Panc1 (cell line): ENCODE measurements around the gene COL5A1. TPM values are rescaled to one million over a fixed set of nuclear protein-coding genes. Genes with fewer than 3 reads are reported as not detected.

ENCODE experiments used
- ATAC-seq: fragments of 200-7000 bp; cut with Tn5 transposase; 2 replicates; pipeline ENCODE4 v1.9.1; 2020; ENCODE audit warnings: mild to moderate bottlenecking, moderate library complexity
- BruUV-seq: library from RNA; stranded (reverse); fragments of 400-500 nt; replicated peaks from 2 replicates; lab custom pipeline; 2021; lab: Mats Ljungman, UMichigan
- CTCF ChIA-PET: fragments of 300-600 bp; sonication (Branson Sonifier 250); formaldehyde crosslinking; loops from one replicate; lab custom pipeline; 2022; ENCODE audit warnings: antibody characterized with exemption; lab: Charles Lee
- POLR2A ChIA-PET: fragments of 300-600 bp; sonication (Branson Sonifier 250); formaldehyde crosslinking; loops from one replicate; lab custom pipeline; 2022; ENCODE audit warnings: antibody characterized with exemption; lab: Charles Lee
- DNase-seq: peaks from one replicate; pipeline ENCODE4 v3.0.0-alpha.2; 2010; ENCODE audit warnings: low read depth, low spot score
- H3K27ac ChIP-seq: 2 replicates; pipeline ENCODE4 v1.5.1; 2011; ENCODE audit warnings: mild to moderate bottlenecking, low read length, inconsistent platforms
- H3K27me3 ChIP-seq: fragments of 200-500 bp; sonication (Bioruptor generic); 2 replicates; pipeline ENCODE4 v1.6.0; 2014; ENCODE audit warnings: low read length, inconsistent platforms; ENCODE audit not compliant: control insufficient read depth, insufficient read depth
- H3K36me3 ChIP-seq: fragments of 200-500 bp; sonication (Bioruptor generic); 2 replicates; pipeline ENCODE4 v1.5.1; 2014; ENCODE audit warnings: inconsistent platforms, mild to moderate bottlenecking, low read length, moderate library complexity; ENCODE audit not compliant: control insufficient read depth, insufficient read depth
- H3K4me1 ChIP-seq: 2 replicates; pipeline ENCODE4 v1.5.1; 2011; ENCODE audit warnings: inconsistent platforms, mild to moderate bottlenecking, low read length, moderate library complexity; ENCODE audit not compliant: control insufficient read depth, insufficient read depth
- H3K4me3 ChIP-seq, 2 experiments: 2 replicates each; pipeline ENCODE4 v1.5.1; 2011 to 2012; ENCODE audit warnings: low read depth in 2 of 2, low read length in 2 of 2, mild to moderate bottlenecking in 2 of 2, inconsistent platforms in 1 of 2, moderate library complexity in 1 of 2
- H3K9me3 ChIP-seq: fragments of 200-500 bp; sonication (Bioruptor generic); 2 replicates; pipeline ENCODE4 v1.5.1; 2014; ENCODE audit warnings: low read depth, mild to moderate bottlenecking, inconsistent platforms, low read length, moderate library complexity; ENCODE audit not compliant: control insufficient read depth, insufficient read depth
- POLR2AphosphoS5 ChIP-seq: IDR thresholded peaks from 2 replicates; pipeline ENCODE4 v1.6.1; 2012; ENCODE audit warnings: mild to moderate bottlenecking, low read depth, low read length, moderate library complexity
- SIN3A ChIP-seq: IDR thresholded peaks from 2 replicates; pipeline ENCODE4 v1.6.1; 2012; ENCODE audit warnings: low read depth, mild to moderate bottlenecking, low read length, moderate library complexity, borderline replicate concordance; ENCODE audit not compliant: insufficient read depth
- TCF7L2 ChIP-seq: IDR thresholded peaks from 2 replicates; pipeline ENCODE4 v1.6.1; 2011; ENCODE audit warnings: mild to moderate bottlenecking, low read depth, low read length, inconsistent platforms
- in situ Hi-C: cut with HindIII; loops from 2 replicates; pipeline ENCODE4 v1.10.0; 2016; ENCODE audit warnings: low sequenced_read_pairs, low pct_unique_long_range_greater_than_20kb
- intact Hi-C: fragments of 100-400 bp; cut with micrococcal nuclease; formaldehyde crosslinking; loops from one replicate; pipeline ENCODE4 v1.10.0; 2022; ENCODE audit not compliant: unreplicated experiment
- total RNA-seq: library from RNA; stranded (reverse); gene quantifications from one replicate; pipeline ENCODE4 v1.2.1, GENCODE V29; 2021; ENCODE audit not compliant: unreplicated experiment
- TF ChIP-seq, protein P1 (sequence below), 2 experiments: IDR thresholded peaks; 2 replicates each; pipeline ENCODE4 v1.6.1; 2011 to 2012; ENCODE audit warnings: low read depth in 2 of 2, control low read depth in 1 of 2, low read length in 1 of 2, mild to moderate bottlenecking in 1 of 2, moderate library complexity in 1 of 2; ENCODE audit not compliant: insufficient read depth in 1 of 2
- TF ChIP-seq, protein P2 (sequence below): fragments of 450-650 bp; IDR thresholded peaks from 2 replicates; pipeline ENCODE4 v1.5.1; 2017; ENCODE audit warnings: mild to moderate bottlenecking

The COL5A1 gene
- total RNA-seq, 1 experiment from 2014 or later = 5.7 TPM

DNA sequence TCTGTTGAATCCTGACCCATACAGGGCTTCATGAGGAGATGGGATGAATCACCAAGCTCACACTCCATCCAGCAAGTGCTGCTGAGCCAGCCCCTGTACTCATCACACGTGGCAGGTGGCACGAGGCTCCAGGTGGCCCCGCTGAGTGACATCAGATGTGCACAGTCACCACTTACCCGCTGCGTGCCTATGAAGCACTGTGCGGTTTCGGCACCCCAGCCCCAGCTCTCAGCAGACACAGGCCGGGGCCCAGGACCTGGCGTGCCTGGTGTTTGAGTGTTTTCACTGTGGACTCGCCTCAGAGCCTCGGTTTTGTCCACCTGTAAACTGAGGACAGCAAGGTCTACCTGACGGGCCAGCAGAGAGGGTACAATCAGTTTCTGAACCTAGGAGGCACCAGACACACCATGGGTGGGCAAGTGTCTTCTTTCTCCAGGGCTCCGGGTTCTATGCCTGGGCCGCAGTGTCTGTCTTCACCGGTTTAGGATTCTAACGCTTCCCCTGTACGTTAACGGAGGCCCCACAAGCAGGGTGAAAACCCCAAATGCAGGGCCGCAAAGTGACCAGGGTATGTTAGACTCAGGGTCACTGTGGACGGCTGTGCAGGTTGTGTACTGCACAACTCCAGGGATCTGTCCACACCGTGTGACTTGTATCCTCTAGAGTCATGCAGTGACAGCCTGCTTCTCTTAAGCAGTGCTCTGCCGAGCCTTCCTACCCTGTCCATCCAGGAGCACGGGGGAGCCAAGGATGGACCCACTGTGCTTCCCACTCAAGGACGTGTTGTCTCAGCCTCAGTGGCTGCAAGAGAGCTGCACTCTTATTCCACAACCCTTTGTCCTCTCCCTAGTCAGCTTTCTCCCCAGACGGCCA lies 44.3 kb upstream of the COL5A1 start:
- TF ChIP-seq SIN3A (no peak), POLR2AphosphoS5 (no peak), TCF7L2 (no peak)
- TF ChIP-seq, protein P1, sequence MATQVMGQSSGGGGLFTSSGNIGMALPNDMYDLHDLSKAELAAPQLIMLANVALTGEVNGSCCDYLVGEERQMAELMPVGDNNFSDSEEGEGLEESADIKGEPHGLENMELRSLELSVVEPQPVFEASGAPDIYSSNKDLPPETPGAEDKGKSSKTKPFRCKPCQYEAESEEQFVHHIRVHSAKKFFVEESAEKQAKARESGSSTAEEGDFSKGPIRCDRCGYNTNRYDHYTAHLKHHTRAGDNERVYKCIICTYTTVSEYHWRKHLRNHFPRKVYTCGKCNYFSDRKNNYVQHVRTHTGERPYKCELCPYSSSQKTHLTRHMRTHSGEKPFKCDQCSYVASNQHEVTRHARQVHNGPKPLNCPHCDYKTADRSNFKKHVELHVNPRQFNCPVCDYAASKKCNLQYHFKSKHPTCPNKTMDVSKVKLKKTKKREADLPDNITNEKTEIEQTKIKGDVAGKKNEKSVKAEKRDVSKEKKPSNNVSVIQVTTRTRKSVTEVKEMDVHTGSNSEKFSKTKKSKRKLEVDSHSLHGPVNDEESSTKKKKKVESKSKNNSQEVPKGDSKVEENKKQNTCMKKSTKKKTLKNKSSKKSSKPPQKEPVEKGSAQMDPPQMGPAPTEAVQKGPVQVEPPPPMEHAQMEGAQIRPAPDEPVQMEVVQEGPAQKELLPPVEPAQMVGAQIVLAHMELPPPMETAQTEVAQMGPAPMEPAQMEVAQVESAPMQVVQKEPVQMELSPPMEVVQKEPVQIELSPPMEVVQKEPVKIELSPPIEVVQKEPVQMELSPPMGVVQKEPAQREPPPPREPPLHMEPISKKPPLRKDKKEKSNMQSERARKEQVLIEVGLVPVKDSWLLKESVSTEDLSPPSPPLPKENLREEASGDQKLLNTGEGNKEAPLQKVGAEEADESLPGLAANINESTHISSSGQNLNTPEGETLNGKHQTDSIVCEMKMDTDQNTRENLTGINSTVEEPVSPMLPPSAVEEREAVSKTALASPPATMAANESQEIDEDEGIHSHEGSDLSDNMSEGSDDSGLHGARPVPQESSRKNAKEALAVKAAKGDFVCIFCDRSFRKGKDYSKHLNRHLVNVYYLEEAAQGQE (IDR thresholded peaks at IDR 0.05; ENCODE audit: insufficient read depth in 1 of 2, low read depth in 2 of 2, low read length in 1 of 2) = no peak
- TF ChIP-seq, protein P2, sequence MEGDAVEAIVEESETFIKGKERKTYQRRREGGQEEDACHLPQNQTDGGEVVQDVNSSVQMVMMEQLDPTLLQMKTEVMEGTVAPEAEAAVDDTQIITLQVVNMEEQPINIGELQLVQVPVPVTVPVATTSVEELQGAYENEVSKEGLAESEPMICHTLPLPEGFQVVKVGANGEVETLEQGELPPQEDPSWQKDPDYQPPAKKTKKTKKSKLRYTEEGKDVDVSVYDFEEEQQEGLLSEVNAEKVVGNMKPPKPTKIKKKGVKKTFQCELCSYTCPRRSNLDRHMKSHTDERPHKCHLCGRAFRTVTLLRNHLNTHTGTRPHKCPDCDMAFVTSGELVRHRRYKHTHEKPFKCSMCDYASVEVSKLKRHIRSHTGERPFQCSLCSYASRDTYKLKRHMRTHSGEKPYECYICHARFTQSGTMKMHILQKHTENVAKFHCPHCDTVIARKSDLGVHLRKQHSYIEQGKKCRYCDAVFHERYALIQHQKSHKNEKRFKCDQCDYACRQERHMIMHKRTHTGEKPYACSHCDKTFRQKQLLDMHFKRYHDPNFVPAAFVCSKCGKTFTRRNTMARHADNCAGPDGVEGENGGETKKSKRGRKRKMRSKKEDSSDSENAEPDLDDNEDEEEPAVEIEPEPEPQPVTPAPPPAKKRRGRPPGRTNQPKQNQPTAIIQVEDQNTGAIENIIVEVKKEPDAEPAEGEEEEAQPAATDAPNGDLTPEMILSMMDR = no peak
- BruUV-seq = no TSS peak
- CTCF ChIA-PET = no interaction called here

DNA sequence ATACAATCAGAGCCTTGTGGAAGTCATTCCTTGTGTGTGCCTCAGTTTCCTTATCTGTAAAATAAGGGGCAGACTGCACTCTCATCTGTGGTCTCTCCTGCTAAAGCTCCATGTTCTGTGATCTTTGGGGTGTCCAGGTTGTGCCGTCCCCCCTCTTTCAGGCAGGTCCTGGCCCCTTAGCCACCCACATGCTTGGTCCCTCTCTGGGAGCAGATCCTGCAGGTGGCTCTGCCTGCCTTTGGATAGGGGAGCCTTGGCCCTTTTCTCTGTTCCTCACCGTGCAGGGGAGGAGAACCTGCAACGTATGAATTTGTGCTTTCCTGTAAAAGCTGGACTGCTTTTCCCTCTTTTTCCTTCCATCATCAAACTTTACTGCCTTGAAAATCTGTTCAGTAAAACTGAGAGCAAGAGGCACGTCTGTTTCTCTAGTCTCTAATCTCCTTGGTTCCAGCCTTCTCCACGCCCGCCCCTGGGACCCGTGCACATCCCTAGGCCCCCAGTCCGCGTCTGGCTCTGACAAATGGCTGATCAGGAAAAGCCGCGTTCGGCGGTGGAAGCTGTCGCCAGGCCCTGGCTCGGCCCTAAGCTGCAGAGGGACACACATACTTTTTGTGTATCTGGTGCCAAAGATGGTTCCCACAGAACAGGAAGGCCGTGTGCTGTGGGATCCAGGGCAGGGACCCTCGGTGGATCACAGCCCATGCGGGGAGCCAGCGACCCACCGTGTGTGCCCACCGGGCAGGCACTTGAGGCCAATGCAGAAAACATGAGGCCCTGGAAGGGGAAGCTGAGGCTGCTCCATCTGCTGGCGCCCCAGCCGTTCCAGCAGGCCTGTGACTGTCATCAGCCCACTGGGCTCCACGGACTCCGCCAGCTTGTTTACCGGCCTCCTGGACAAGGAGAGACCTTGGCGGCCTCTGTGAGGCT lies 43.4 kb upstream of the COL5A1 start:
- TF ChIP-seq, protein P1 (IDR thresholded peaks at IDR 0.05; ENCODE audit: insufficient read depth in 1 of 2, low read depth in 2 of 2, low read length in 1 of 2) = no peak
- TF ChIP-seq TCF7L2 = no peak
- TF ChIP-seq SIN3A = no peak
- no peak for TF ChIP-seq POLR2AphosphoS5
- TF ChIP-seq, protein P2 = no peak
- Histone ChIP-seq H3K4me3 (no peak overlapping the region), H3K36me3 (no peaks in the 10 kb centered on the region), H3K27me3 (no peaks in the 10 kb centered on the region), H3K9me3 (no peaks in the 10 kb centered on the region), H3K4me1 (no peaks in the 10 kb centered on the region), H3K27ac (no peak overlapping the region)
- intact Hi-C loops (no loop called here), in situ Hi-C loops (no loop called here)
- BruUV-seq = no TSS peak
- ATAC-seq (no peak), DNase-seq (no peak)
- POLR2A ChIA-PET = interaction anchor here (0.6 kb wide), 1 partner anchor 437 kb away, joined by 10 read pairs; no protein-coding TSS in a partner anchor
- CTCF ChIA-PET = no interaction called here

More for the DNA sequence above, 44.3 kb upstream of the COL5A1 start:
- POLR2A ChIA-PET = interaction anchor here (0.6 kb wide), 1 partner anchor 436 kb away, joined by 10 read pairs; no protein-coding TSS in a partner anchor
- ATAC-seq = no peak
- no peak for DNase-seq
- H3K4me1 ChIP-seq = no peaks in the 10 kb centered on the region; the same call in 1 of the 2 replicates
- H3K9me3 ChIP-seq = no peaks in the 10 kb centered on the region
- intact Hi-C loops (no loop called here), in situ Hi-C loops (no loop called here)
- H3K36me3 ChIP-seq = no peaks in the 10 kb centered on the region
- no peak overlapping the region for H3K27ac ChIP-seq
- H3K27me3 ChIP-seq = no peaks in the 10 kb centered on the region
- no peak overlapping the region for H3K4me3 ChIP-seq
